ENCODE data around the gene NEURL1. TPM values are rescaled to one million over a fixed set of nuclear protein-coding genes. Genes with fewer than 3 reads are reported as not detected.
A peak's percentile ranks its signal among the peaks of the same experiment; 100 is the strongest.

NEURL1 gene
- total RNA-seq, 3 donors from 2014 or later: 15.9 to 68.7 (median 42.9) TPM

DNA sequence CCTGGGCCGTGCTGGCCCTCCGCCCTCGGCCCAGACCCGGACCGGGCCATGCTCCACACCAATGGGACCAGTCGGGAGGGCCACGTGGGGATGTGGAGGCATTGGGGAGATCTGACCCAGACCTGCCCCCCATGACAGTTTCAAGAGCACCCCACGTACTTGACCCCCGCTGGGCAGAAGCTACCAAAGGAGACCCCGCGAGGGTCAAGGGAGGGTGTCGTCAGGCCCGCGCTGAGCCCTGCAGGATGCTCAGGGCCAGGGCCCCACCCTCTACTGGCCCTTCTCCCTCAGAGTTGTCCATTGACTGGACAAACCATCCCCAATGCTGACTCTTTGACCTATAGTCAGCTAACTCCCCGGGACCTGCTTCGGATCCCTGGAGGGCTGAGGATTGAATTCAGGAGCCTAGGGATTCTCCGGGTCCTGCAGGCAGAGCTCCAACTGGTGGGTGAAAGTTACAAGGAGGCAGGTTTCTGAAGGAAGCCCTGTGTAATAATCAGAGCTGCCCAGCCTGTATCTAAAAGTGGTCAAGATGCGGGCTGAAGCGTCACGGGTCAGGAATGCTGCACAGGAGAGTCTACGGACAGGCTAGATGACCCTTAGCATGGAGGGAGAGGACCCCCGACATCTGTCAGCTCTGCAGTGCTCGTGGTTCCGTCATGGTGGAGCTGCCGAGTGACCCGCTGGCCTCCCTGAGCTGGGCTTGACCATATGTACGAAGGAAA, 40.8 kb upstream of the NEURL1 start:
- intact Hi-C loops (cut with DNase I, micrococcal nuclease): no loop called here
- H3K36me3 ChIP-seq (ENCODE audit: low read depth): no peaks in the 10 kb centered on the region
- H3K4me3 ChIP-seq: peak overlapping the region; percentile 36
- H3K4me1 ChIP-seq (ENCODE audit: low read depth): peaks cover 21% of the 10 kb centered on the region
- TF ChIP-seq, protein P1, sequence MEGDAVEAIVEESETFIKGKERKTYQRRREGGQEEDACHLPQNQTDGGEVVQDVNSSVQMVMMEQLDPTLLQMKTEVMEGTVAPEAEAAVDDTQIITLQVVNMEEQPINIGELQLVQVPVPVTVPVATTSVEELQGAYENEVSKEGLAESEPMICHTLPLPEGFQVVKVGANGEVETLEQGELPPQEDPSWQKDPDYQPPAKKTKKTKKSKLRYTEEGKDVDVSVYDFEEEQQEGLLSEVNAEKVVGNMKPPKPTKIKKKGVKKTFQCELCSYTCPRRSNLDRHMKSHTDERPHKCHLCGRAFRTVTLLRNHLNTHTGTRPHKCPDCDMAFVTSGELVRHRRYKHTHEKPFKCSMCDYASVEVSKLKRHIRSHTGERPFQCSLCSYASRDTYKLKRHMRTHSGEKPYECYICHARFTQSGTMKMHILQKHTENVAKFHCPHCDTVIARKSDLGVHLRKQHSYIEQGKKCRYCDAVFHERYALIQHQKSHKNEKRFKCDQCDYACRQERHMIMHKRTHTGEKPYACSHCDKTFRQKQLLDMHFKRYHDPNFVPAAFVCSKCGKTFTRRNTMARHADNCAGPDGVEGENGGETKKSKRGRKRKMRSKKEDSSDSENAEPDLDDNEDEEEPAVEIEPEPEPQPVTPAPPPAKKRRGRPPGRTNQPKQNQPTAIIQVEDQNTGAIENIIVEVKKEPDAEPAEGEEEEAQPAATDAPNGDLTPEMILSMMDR (IDR thresholded peaks at IDR 0.05): no peak
- no peak for DNase-seq
- ATAC-seq: no peak
- H3K9me3 ChIP-seq: no peaks in the 10 kb centered on the region

- TF ChIP-seq, protein P1 (IDR thresholded peaks at IDR 0.05): no peak
- no peak for DNase-seq
- intact Hi-C loops (cut with DNase I, micrococcal nuclease): no loop called here
- Histone ChIP-seq H3K36me3 (ENCODE audit: low read depth) (no peaks in the 10 kb centered on the region), H3K4me3 (no peak overlapping the region), H3K9me3 (no peaks in the 10 kb centered on the region), H3K4me1 (ENCODE audit: low read depth) (peaks cover 17% of the 10 kb centered on the region)
- ATAC-seq: no peak
These were observed 39.5 kb upstream of the NEURL1 start for GRCh38 chr10:103454026-103454425.

GRCh38 chr10:103455235-103455634, 38.3 kb upstream of the NEURL1 start:
- Histone ChIP-seq H3K4me3 (no peak overlapping the region), H3K36me3 (ENCODE audit: low read depth) (no peaks in the 10 kb centered on the region), H3K4me1 (ENCODE audit: low read depth) (peaks cover 16% of the 10 kb centered on the region), H3K9me3 (no peaks in the 10 kb centered on the region)
- ATAC-seq: no peak
- no peak for DNase-seq
- TF ChIP-seq, protein P1 (IDR thresholded peaks at IDR 0.05): no peak
- intact Hi-C loops (cut with DNase I, micrococcal nuclease): no loop called here

GRCh38 chr10:103456074-103456660, 37.3 kb upstream of the NEURL1 start:
- no peak for ATAC-seq

DNA sequence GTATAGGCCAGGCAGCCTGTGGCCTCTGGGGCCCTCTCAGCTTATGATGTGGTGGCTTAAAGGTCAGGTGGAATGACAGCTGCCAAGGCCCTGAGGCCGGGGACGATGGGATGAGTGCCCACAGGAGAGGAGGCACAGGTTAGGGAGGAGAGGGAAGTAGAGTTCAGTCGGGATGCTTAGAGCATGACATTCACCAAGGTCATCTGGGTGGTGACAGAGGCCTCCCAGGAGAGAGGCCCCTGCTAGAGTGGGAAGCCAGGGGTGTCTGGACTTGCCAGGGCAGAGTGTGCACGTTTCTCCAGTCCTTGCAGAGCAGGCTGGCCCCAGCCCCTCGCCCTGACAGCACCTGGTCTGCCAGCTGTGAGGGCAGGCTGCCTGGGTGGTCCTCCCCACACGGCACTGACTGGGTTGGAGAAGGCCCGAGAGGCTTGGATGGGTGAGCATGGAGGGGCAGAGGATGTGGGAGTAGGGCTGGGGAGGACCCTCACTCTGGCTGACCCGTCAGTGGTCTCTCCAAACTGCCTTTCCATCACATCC, 36.3 kb upstream of the NEURL1 start:
- TF ChIP-seq, protein P1 (IDR thresholded peaks at IDR 0.05): no peak
- DNase-seq (no peak), ATAC-seq (no peak)
- Histone ChIP-seq H3K4me1 (ENCODE audit: low read depth) (peaks cover 7% of the 10 kb centered on the region), H3K9me3 (no peaks in the 10 kb centered on the region), H3K36me3 (ENCODE audit: low read depth) (no peaks in the 10 kb centered on the region), H3K4me3 (no peak overlapping the region)
- intact Hi-C loops (cut with DNase I, micrococcal nuclease): no loop called here

More at GRCh38 chr10:103456074-103456660, 37.3 kb upstream of the NEURL1 start:
- Histone ChIP-seq H3K4me3 (no peak overlapping the region), H3K4me1 (ENCODE audit: low read depth) (peaks cover 12% of the 10 kb centered on the region), H3K9me3 (no peaks in the 10 kb centered on the region), H3K36me3 (ENCODE audit: low read depth) (no peaks in the 10 kb centered on the region)
- intact Hi-C loops (cut with DNase I, micrococcal nuclease): no loop called here
- DNase-seq: no peak
- TF ChIP-seq, protein P1 (IDR thresholded peaks at IDR 0.05): no peak
